ENCODE results near the gene KCNK4. TPM values are rescaled to one million over a fixed set of nuclear protein-coding genes. Genes with fewer than 3 reads are reported as not detected.

The KCNK4 gene
- total and polyA plus RNA-seq, 4 donors = not detected

DNA sequence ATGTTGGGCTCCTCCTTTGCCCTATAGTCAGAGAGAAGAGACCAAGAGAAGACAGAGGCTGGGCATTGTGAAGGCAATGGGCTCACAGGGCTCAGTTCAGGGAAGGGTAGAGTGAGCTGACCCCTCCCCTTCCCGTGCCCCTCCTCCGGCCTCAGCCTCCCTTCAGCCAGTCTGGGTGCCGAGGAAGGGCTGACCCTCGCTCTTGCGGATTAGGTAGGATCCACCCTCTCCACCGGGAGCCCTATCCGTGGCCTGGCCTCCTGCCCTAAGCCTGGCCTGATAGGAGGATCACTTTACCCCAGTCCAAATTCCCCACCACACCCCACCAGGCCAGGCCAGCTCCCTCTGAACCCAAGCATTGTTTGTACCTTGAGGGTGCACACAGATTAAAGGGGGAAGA is 42.5 kb upstream of the KCNK4 start:
- H3K9ac ChIP-seq (ENCODE audit: low read depth in 1 of 2, low read length in 2 of 2) = no peak overlapping the region
- no peak overlapping the region for H3K4me3 ChIP-seq (ENCODE audit: low read depth in 1 of 3, low read length in 3 of 3)
- no peaks in the 10 kb centered on the region for H3K9me3 ChIP-seq (ENCODE audit: control insufficient read depth in 4 of 4, low read length in 3 of 4)
- 79% methylated on average over 7 of the region's 7 CpGs for WGBS
- H3K27ac ChIP-seq (ENCODE audit: low read depth in 1 of 2, low read length in 2 of 2) = no peak overlapping the region
- peaks cover 10 to 65% (median 49%) of the 10 kb centered on the region in 4 donors for H3K4me1 ChIP-seq (ENCODE audit: control insufficient read depth in 4 of 4, insufficient read depth in 4 of 4, low read length in 3 of 4)
- H3K27me3 ChIP-seq (ENCODE audit: control insufficient read depth in 4 of 4, insufficient read depth in 4 of 4, low read length in 3 of 4) = no peaks in the 10 kb centered on the region
- no peak for DNase-seq (ENCODE audit: low spot score)
- TF ChIP-seq NR2F2 (IDR thresholded peaks at IDR 0.05) (no peak), TAF1 (conservative IDR thresholded peaks at IDR 0.05) (no peak), HNF4G (IDR thresholded peaks at IDR 0.05) (no peak), RXRA (IDR thresholded peaks at IDR 0.05) (no peak), EGR1 (IDR thresholded peaks at IDR 0.05; ENCODE audit: low read depth in 2 of 2) (no peak), FOXA2 (IDR thresholded peaks at IDR 0.05) (no peak), SP1 (IDR thresholded peaks at IDR 0.05) (no peak)
- TF ChIP-seq, protein P1, sequence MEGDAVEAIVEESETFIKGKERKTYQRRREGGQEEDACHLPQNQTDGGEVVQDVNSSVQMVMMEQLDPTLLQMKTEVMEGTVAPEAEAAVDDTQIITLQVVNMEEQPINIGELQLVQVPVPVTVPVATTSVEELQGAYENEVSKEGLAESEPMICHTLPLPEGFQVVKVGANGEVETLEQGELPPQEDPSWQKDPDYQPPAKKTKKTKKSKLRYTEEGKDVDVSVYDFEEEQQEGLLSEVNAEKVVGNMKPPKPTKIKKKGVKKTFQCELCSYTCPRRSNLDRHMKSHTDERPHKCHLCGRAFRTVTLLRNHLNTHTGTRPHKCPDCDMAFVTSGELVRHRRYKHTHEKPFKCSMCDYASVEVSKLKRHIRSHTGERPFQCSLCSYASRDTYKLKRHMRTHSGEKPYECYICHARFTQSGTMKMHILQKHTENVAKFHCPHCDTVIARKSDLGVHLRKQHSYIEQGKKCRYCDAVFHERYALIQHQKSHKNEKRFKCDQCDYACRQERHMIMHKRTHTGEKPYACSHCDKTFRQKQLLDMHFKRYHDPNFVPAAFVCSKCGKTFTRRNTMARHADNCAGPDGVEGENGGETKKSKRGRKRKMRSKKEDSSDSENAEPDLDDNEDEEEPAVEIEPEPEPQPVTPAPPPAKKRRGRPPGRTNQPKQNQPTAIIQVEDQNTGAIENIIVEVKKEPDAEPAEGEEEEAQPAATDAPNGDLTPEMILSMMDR (IDR thresholded peaks at IDR 0.05; ENCODE audit: low read depth, low read length, missing input control) = no peak
- TF ChIP-seq, protein P2, sequence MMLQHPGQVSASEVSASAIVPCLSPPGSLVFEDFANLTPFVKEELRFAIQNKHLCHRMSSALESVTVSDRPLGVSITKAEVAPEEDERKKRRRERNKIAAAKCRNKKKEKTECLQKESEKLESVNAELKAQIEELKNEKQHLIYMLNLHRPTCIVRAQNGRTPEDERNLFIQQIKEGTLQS (IDR thresholded peaks at IDR 0.05) = no peak
- TF ChIP-seq, protein P3, sequence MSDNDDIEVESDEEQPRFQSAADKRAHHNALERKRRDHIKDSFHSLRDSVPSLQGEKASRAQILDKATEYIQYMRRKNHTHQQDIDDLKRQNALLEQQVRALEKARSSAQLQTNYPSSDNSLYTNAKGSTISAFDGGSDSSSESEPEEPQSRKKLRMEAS (IDR thresholded peaks at IDR 0.05) = no peak
- TF ChIP-seq, protein P4, sequence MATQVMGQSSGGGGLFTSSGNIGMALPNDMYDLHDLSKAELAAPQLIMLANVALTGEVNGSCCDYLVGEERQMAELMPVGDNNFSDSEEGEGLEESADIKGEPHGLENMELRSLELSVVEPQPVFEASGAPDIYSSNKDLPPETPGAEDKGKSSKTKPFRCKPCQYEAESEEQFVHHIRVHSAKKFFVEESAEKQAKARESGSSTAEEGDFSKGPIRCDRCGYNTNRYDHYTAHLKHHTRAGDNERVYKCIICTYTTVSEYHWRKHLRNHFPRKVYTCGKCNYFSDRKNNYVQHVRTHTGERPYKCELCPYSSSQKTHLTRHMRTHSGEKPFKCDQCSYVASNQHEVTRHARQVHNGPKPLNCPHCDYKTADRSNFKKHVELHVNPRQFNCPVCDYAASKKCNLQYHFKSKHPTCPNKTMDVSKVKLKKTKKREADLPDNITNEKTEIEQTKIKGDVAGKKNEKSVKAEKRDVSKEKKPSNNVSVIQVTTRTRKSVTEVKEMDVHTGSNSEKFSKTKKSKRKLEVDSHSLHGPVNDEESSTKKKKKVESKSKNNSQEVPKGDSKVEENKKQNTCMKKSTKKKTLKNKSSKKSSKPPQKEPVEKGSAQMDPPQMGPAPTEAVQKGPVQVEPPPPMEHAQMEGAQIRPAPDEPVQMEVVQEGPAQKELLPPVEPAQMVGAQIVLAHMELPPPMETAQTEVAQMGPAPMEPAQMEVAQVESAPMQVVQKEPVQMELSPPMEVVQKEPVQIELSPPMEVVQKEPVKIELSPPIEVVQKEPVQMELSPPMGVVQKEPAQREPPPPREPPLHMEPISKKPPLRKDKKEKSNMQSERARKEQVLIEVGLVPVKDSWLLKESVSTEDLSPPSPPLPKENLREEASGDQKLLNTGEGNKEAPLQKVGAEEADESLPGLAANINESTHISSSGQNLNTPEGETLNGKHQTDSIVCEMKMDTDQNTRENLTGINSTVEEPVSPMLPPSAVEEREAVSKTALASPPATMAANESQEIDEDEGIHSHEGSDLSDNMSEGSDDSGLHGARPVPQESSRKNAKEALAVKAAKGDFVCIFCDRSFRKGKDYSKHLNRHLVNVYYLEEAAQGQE (IDR thresholded peaks at IDR 0.05) = no peak
- TF ChIP-seq, protein P5, sequence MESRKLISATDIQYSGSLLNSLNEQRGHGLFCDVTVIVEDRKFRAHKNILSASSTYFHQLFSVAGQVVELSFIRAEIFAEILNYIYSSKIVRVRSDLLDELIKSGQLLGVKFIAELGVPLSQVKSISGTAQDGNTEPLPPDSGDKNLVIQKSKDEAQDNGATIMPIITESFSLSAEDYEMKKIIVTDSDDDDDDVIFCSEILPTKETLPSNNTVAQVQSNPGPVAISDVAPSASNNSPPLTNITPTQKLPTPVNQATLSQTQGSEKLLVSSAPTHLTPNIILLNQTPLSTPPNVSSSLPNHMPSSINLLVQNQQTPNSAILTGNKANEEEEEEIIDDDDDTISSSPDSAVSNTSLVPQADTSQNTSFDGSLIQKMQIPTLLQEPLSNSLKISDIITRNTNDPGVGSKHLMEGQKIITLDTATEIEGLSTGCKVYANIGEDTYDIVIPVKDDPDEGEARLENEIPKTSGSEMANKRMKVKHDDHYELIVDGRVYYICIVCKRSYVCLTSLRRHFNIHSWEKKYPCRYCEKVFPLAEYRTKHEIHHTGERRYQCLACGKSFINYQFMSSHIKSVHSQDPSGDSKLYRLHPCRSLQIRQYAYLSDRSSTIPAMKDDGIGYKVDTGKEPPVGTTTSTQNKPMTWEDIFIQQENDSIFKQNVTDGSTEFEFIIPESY (IDR thresholded peaks at IDR 0.05) = no peak
- peaks cover 0 to 5% (median 1%) of the 10 kb centered on the region in 4 donors for H3K36me3 ChIP-seq (ENCODE audit: control insufficient read depth in 4 of 4, insufficient read depth in 3 of 4, low read depth in 1 of 4, low read length in 3 of 4)

DNA sequence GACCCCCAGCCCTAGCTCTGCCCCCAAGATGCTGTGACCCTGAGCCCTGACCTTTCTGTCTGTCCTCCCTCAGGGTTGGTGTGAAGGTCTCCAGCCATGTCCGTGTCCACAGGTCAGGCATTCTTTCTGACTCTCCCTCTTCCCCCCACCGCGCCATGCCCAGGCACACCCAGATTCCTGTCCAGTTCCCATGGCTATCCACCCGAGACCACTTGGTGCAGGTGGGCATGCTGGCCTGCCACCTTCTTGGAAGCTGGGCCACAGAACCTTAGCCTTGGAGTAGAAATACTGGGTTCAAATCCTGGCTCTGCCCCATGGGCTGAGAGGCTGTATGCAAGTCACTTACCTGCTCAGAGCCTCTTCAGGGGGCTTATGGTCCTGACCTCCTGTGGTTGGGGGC is 42.1 kb upstream of the KCNK4 start:
- 93% methylated on average over 4 of the region's 4 CpGs for WGBS
- Histone ChIP-seq H3K36me3 (ENCODE audit: control insufficient read depth in 4 of 4, insufficient read depth in 3 of 4, low read depth in 1 of 4, low read length in 3 of 4) (peaks cover 0 to under 1% (median under 1%) of the 10 kb centered on the region in 4 donors), H3K4me3 (ENCODE audit: low read depth in 1 of 3, low read length in 3 of 3) (no peak overlapping the region), H3K27ac (ENCODE audit: low read depth in 1 of 2, low read length in 2 of 2) (no peak overlapping the region), H3K9me3 (ENCODE audit: control insufficient read depth in 4 of 4, low read length in 3 of 4) (no peaks in the 10 kb centered on the region), H3K4me1 (ENCODE audit: control insufficient read depth in 4 of 4, insufficient read depth in 4 of 4, low read length in 3 of 4) (peaks cover 10 to 64% (median 48%) of the 10 kb centered on the region in 4 donors), H3K27me3 (ENCODE audit: control insufficient read depth in 4 of 4, insufficient read depth in 4 of 4, low read length in 3 of 4) (no peaks in the 10 kb centered on the region), H3K9ac (ENCODE audit: low read depth in 1 of 2, low read length in 2 of 2) (no peak overlapping the region)
- no peak for DNase-seq (ENCODE audit: low spot score)
- TF ChIP-seq RAD21 (IDR thresholded peaks at IDR 0.05) (no peak), SP1 (IDR thresholded peaks at IDR 0.05) (no peak), HNF4A (conservative IDR thresholded peaks at IDR 0.05) (no peak), JUND (IDR thresholded peaks at IDR 0.05) (no peak), RXRA (IDR thresholded peaks at IDR 0.05) (no peak), YY1 (IDR thresholded peaks at IDR 0.05) (no peak), GABPA (IDR thresholded peaks at IDR 0.05 in 1 of 2, conservative IDR thresholded peaks at IDR 0.05 in 1 of 2) (no peak), NR2F2 (IDR thresholded peaks at IDR 0.05) (no peak)
- TF ChIP-seq, protein P1 (IDR thresholded peaks at IDR 0.05; ENCODE audit: low read depth, low read length, missing input control) = no peak
- TF ChIP-seq, protein P4 (IDR thresholded peaks at IDR 0.05) = no peak
- TF ChIP-seq, protein P2 (IDR thresholded peaks at IDR 0.05) = no peak

All from liver (tissue), 9 donors.